Gastrocnemius medialis (tissue), 4 donors: Measurements from ENCODE around the gene ZDHHC11.

Experiments used
- CTCF ChIP-seq, 5 experiments: fragments of 450-650 bp in 3 of 5; fragments of 200-600 bp in 2 of 5; sonication (generic) in 2 of 5; IDR thresholded peaks in 4 of 5; conservative IDR thresholded peaks in 1 of 5; 1 replicate in 4 of 5; 2 replicates in 1 of 5; pipeline ENCODE4 v1.5.1; 2016 to 2019; ENCODE audit warnings: antibody characterized with exemption in 5 of 5, mild to moderate bottlenecking in 3 of 5, moderate library complexity in 3 of 5
- POLR2A ChIP-seq, 2 donors: fragments of 450-650 bp; IDR thresholded peaks; one replicate each; pipeline ENCODE4 v1.6.1; 2017; ENCODE audit warnings: antibody characterized with exemption in 2 of 2, mild to moderate bottlenecking in 2 of 2, moderate library complexity in 2 of 2

- TF ChIP-seq POLR2A (IDR thresholded peaks at IDR 0.05) (no peak), CTCF (IDR thresholded peaks at IDR 0.05 in 4 of 5, conservative IDR thresholded peaks at IDR 0.05 in 1 of 5) (no peak)
These were observed 41.1 kb upstream of the ZDHHC11 start for GRCh38 chr5:891837-892393.
